Ovary (tissue), 9 donors: ENCODE results near the gene DLG5. TPM values are rescaled to one million over a fixed set of nuclear protein-coding genes. Genes with fewer than 3 reads are reported as not detected.

Experiments used
- DNase-seq, 5 donors: peaks; one replicate each; pipeline ENCODE4 v3.0.0-alpha.2; 2019 to 2020
- H3K27ac ChIP-seq, 2 donors: fragments of 200-600 bp; one replicate each; pipeline versions ENCODE4 v1.5.1 to v1.8.0; 2019 to 2022
- H3K27me3 ChIP-seq: fragments of 200-600 bp; one replicate; pipeline ENCODE4 v1.8.0; 2022
- H3K36me3 ChIP-seq: fragments of 200-600 bp; sonication (generic); one replicate; pipeline ENCODE4 v1.5.1; 2019
- H3K4me1 ChIP-seq: one replicate; pipeline ENCODE4 v1.8.1; 2013; ENCODE audit warnings: mild to moderate bottlenecking, moderate library complexity; ENCODE audit not compliant: insufficient read depth
- H3K4me3 ChIP-seq: fragments of 200-600 bp; sonication (generic); one replicate; pipeline ENCODE4 v1.5.1; 2017
- H3K9me3 ChIP-seq, 2 donors: fragments of 200-600 bp in 1 of 2; sonication (generic) in 1 of 2; one replicate each; pipeline versions ENCODE4 v1.5.1 to v1.8.1; 2013 to 2019; ENCODE audit warnings: mild to moderate bottlenecking in 1 of 2, moderate library complexity in 1 of 2
- CTCF ChIP-seq, 3 donors: fragments of 450-650 bp in 2 of 3; fragments of 200-600 bp in 1 of 3; IDR thresholded peaks; one replicate each; pipeline versions ENCODE4 v1.5.1 to v1.8.0; 2016 to 2022; ENCODE audit warnings: antibody characterized with exemption in 3 of 3, mild to moderate bottlenecking in 1 of 3
- EP300 ChIP-seq: sonication (generic); formaldehyde crosslinking; IDR thresholded peaks from one replicate; pipeline ENCODE4 v1.6.1; 2017; ENCODE audit warnings: antibody characterized with exemption
- POLR2A ChIP-seq: fragments of 450-650 bp; IDR thresholded peaks from one replicate; pipeline ENCODE4 v1.6.1; 2017; ENCODE audit warnings: antibody characterized with exemption, mild to moderate bottlenecking, moderate library complexity
- WGBS, 3 donors: extraction: QIAGEN DNeasy Blood & Tissue Kit in 1 of 3; methylation state at CpG; one replicate each; pipeline versions ENCODE4 v1.1.5 to v1.1.7; 2013 to 2017; 5-methylcytosine and 5-hydroxymethylcytosine counted together
- intact Hi-C, 4 donors: fragments of 100-400 bp; cut with DNase I; formaldehyde crosslinking; loops; one replicate each; pipeline versions ENCODE4 v1.11.0 to v1.15.1; 2022 to 2023
- polyA plus RNA-seq, 2 donors: library from polyadenylated mRNA; stranded (reverse); fragments of 200-250 nt in 1 of 2; fragments of 350-450 nt in 1 of 2; fragmentation: Illumina TruSeq in 1 of 2; extraction: RNeasy Lipid Tissue Mini Kit (QIAGEN cat#74804) in 1 of 2; gene quantifications; one replicate each; pipeline ENCODE4 v1.2.3, GENCODE V29; 2013 to 2014
- total RNA-seq, 7 donors: library from RNA; depleted of rRNA in 2 of 7; stranded (reverse); fragments of >200 nt in 2 of 7; fragmentation: NEBNext Ultra II Directional in 3 of 7; extraction: Animal tissue kit (Norgen Biotek cat#: 25700) in 3 of 7; gene quantifications; one replicate each; pipeline versions ENCODE4 v1.1.0 to v1.2.4, GENCODE V29; 2016 to 2023
- donor health status: DM: no; HTN: no; CAD: no; lungs with moderate emphysema.
- donor health status: DM: no; HTN: no; CAD: no.
- donor health status: Bipolar disorder and iron deficiency.
- donor health status: DM: yes; HTN: yes; CAD: no.
- donor health status: DM: no; HTN: no; CAD: no.
- donor health status: DM: yes; HTN: yes; CAD: no.

Gene DLG5
- total and polyA plus RNA-seq, 9 donors: 29.1 to 71.9 (median 42.8) TPM

DNA sequence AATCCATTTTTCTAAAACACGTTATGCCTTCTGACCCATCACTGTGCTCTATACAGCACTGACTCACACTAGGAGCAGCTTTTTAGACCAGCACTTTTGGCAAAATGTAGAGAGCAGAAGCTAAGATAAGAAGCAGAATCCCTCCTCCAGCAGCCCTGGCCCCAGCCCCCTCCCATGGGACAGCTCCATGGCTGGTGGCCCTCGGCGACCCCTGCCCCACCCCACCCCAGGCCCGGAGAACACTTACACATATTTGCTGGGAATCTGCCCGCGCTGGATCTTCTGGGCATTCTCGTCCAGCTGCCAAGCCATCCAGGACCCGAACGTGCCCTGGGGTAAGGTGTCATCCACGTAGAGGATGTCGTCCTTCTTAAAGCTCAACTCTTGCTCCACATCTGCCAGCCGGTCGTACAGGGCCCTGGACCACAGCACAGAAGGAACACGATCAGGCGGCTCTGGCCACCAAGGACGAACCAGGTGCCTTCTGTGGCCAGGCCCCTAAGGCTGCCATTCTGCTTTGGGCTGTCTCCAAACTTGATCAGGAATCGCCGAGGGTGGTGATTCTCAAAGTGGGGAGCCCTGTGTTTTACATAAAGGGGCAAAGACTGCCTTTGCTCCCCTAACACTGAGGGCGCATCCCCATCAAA, 119.9 kb downstream of the DLG5 start:
- Histone ChIP-seq H3K4me1 (no peaks in the 10 kb centered on the region), H3K27ac (no peak overlapping the region), H3K4me3 (no peak overlapping the region), H3K9me3 (no peaks in the 10 kb centered on the region), H3K36me3 (no peaks in the 10 kb centered on the region), H3K27me3 (no peaks in the 10 kb centered on the region)
- no peak for DNase-seq
- WGBS, 3 donors: 88 to 93% (median 88%) methylated on average over 19 of the region's 19 CpGs
- intact Hi-C loops: no loop called here
- TF ChIP-seq EP300 (no peak), CTCF (IDR thresholded peaks at IDR 0.05) (no peak), POLR2A (no peak)

GRCh38 chr10:77805676-77806075, 120.9 kb downstream of the DLG5 start:
- no peaks in the 10 kb centered on the region for H3K9me3 ChIP-seq
- H3K36me3 ChIP-seq: no peaks in the 10 kb centered on the region
- H3K4me3 ChIP-seq: no peak overlapping the region
- intact Hi-C loops: no loop called here
- no peaks in the 10 kb centered on the region for H3K27me3 ChIP-seq
- TF ChIP-seq CTCF (IDR thresholded peaks at IDR 0.05) (no peak), EP300 (no peak), POLR2A (no peak)
- H3K4me1 ChIP-seq: no peaks in the 10 kb centered on the region
- 82 to 89% (median 84%) methylated on average over 14 of the region's 14 CpGs for WGBS, 3 donors
- DNase-seq: no peak
- H3K27ac ChIP-seq: no peak overlapping the region

GRCh38 chr10:77804371-77804770, 122.2 kb downstream of the DLG5 start:
- no peak for DNase-seq
- Histone ChIP-seq H3K4me3 (no peak overlapping the region), H3K9me3 (no peaks in the 10 kb centered on the region), H3K27me3 (no peaks in the 10 kb centered on the region), H3K4me1 (no peaks in the 10 kb centered on the region), H3K36me3 (no peaks in the 10 kb centered on the region), H3K27ac (no peak overlapping the region)
- WGBS, 3 donors: 78 to 81% (median 80%) methylated on average over 3 of the region's 3 CpGs
- no peak for TF ChIP-seq EP300
- no peak for TF ChIP-seq CTCF (IDR thresholded peaks at IDR 0.05)
- TF ChIP-seq POLR2A: no peak
- intact Hi-C loops: no loop called here

GRCh38 chr10:77801474-77802161, 124.9 kb downstream of the DLG5 start:
- no peak overlapping the region for H3K27ac ChIP-seq
- H3K4me1 ChIP-seq: no peaks in the 10 kb centered on the region
- no peaks in the 10 kb centered on the region for H3K27me3 ChIP-seq
- no peaks in the 10 kb centered on the region for H3K9me3 ChIP-seq
- no peak for TF ChIP-seq POLR2A
- TF ChIP-seq CTCF (IDR thresholded peaks at IDR 0.05): no peak
- no peak overlapping the region for H3K4me3 ChIP-seq
- no peak for DNase-seq
- H3K36me3 ChIP-seq: no peaks in the 10 kb centered on the region
- WGBS, 3 donors: 77 to 87% (median 83%) methylated on average over 14 of the region's 14 CpGs
- intact Hi-C loops: no loop called here
